Colon (tissue), 2 donors: Measurements from ENCODE around the gene GLRX5.

ENCODE experiments used
- FAIRE-seq: peaks from 2 replicates; lab custom pipeline; 2012; peaks lifted over from hg19 to GRCh38; lab: Jason Lieb, UNC
- donor health status: control.
- donor health status: control.

Gene GLRX5

DNA sequence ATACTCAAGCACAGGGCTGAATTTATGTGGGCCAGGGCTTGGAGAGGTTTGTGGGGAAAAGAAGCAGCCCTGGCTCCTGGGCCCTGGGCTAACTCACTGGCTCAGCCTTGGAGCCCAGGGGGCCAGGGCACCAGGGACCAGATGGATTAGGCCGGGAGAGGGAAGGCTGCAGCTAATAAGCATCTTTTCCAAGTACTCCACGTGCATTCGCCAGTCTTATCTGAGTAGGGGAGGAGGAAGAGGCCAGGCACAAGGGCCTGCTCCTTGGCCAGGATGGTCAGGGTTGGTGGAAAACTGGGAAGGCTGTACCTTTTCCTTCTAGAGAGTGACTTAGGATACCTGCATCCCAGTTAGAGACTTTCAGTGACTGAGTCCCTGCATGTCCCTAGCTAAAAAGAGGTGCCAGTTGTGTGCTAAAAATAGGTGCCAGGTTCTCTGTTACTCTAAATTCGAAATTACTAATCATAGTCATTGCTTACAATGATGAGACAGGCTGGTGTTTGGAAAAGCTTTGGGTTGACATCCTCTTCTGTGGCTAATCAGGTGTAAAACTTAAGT is 1.3 kb downstream of the GLRX5 start:
- no peak for FAIRE-seq

DNA sequence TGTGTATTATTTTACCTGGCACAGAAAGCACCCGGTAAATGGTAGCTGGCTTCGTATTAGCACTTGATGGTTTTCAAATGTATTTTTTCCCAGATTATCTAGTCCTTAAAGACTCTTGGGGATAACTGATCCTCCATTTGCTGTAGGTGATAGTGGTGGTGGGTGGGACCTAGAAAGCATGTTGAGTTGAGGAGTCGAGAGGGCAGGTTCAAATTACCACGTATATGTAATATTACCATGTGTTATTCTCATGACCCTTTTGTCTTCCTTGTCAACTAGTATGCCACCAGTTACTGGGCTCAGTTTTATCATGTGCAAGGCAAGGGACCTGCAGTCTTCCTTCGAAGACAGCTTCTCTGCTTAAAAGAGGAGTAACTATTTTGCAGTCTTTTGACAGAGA is 1.8 kb downstream of the GLRX5 start:
- FAIRE-seq = no peak

DNA sequence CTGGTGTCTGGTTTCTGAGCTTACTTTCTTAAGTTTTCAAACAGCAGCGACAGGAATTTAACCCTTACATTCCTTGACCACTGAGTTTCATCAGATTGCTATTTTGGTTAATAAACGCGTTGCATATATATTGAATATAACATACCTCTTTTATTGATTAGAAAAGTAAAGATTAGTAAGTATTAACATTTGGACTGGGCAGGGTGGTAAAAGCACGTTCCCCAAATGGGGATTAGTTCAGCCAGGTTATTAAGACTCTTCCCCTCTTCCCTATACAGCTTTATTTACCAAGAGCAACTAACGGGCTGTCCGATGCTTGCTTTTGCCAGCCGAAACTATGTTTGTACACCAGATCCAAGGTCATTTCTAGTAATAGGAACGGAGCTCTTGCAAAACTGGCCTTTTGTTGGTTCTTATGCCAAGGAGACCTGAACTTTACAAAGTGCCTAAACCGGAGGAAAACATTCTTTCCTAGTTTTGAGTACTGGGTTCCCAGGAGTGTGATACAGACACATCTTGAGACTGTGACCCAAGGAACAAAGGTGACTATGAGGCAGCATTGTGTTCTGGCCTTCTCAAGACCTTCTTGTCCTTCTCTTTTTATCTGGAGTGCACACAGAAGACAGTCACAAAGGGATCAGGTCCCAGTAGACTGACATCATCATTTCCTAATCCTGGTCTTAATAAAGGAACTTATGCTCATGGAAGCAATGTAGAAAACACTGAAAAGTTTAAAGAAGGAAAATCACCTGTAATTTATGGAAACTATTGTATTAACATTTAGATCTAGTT is 2.6 kb downstream of the GLRX5 start:
- no peak for FAIRE-seq

DNA sequence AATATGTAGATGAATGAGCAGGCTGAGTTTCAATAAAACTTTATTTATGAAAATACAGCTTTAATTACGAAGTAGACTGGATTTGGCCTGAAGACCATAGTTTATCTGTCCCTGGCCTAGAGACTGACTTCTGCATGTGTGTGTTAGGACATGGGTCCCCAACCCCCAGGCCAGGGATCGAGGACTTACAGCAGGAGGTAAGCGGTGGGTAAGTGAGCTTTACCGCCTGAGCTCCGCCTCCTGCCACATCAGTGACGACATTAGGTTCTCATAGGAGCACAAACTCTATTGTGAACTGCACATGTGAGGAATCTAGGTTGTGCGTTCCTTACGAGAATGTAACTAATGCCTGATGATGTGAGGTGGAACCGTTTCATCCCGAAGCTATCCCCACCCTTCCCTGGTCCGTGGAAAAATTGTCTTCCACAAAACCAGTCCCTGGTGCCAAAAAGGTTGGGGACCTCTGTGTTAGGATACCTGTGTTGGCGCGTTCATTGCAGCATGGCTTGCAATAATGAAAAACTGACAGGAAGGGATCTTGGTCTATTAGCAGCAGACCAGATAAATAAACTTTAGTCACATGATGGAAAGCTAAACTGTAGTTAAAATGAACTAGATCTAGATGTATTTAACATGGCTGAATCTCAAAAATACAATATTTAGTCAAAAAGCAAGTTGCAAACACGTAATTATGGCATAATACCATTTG is 4.1 kb downstream of the GLRX5 start:
- FAIRE-seq = no peak

DNA sequence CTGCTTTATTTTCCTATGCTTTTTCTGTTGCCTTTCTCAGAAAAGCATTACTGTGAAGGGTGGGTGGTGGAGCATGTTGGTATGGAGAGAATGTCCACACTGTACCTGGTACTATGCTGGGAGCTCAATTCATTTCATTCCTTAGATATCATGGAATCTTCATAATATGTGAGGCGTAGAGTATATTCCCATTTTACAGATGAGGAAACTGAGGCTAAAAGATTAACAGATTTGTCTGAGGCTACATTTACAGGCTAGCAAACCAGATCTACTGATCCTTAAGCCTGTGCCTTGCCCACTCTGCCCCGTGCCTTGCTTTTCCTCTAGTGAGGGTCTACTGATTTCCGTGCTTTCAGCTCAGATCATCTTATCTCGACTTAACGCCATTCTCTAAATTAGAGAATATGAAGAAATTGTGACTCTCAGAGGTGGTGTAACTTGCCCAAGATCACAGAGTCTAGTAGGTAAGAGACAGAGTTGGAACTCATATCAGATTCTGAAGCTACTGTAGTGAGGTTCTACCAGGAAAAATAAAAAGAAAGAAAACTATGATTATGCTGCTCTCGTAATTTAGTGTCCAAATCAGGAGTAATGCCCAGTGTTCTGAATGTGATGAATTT is 5.5 kb downstream of the GLRX5 start:
- no peak for FAIRE-seq

DNA sequence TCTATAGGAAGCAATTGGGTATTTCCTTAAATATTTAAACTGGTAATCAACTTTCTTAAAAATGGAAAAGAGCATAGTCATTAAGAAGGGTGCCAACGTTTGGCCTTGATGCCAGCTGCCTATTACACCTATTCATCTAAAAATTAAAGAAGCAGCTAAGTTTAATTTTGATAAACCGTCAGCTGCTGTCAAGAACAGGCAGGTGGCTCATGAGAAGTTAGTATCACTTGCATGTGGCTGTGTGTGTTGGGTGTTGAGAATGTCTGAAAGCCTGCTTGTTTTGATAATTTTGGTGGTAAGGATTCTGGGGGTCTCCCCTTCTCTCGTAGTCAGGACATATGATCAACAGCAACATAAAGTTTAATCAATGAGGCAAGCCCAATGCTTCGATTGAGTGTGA is 6.5 kb downstream of the GLRX5 start:
- FAIRE-seq = no peak

DNA sequence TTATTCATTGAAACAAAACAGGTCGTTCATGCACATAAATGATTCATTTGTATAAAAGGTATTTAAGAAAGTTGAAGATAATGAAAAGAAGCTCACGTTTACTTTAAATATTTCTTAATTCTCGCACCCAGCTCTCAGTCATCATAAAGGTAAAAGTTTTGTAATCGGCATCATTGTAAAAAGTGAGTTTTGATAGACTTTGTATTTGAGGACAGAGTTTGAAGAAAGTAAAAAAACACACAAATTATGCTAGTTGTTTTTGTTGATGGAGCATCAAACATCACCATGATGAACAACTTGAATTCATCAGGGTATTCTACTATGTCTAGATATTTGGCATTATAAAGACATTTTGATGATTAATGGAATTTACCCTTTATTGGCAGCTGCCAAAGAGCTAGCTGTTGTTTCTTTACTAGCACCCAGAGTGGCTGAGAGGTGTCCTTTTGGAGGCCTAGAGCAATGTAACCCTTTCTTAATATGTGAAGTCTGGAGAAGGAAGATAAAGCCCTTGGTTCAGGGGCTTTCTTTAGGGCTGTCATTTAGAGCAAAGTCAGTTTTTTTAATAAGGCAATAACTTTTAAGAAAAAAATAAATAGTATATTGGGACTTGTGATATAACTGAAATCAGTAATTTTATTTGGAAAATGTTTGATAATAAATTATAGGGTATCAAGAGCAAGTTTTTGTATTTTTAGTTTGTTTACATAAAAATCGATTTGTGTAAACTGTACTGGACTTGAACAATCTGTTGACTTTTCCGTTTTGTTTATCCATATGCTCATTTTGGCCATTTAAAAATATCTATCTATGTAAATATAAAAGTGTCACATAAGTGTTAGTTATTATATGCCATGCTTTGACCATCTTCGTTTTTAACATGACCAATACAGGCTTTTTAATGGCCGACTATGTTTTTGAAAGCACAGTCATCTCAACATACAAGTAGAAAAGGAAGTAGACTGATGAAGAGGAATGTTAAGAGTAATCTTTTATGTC is 7.4 kb downstream of the GLRX5 start:
- FAIRE-seq = no peak

DNA sequence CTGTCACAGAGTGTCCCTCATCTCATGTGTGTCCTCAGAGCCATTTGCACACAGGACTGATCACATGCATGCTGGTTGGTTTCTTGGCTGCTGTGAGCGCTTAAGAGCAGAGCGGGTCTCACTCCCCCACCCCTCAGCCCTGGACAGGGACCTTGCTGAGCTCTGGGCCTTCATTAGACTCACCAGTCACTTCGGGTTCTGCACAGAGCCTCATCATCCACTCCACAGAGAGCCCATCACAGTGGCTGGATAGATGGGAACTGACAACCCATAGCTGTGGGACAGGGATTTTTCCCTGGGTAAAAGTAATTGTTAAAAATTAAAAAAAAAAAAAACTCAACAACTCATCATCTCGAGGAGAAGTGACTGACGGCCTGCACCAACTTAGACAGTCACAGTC is 8.2 kb downstream of the GLRX5 start:
- FAIRE-seq = no peak

DNA sequence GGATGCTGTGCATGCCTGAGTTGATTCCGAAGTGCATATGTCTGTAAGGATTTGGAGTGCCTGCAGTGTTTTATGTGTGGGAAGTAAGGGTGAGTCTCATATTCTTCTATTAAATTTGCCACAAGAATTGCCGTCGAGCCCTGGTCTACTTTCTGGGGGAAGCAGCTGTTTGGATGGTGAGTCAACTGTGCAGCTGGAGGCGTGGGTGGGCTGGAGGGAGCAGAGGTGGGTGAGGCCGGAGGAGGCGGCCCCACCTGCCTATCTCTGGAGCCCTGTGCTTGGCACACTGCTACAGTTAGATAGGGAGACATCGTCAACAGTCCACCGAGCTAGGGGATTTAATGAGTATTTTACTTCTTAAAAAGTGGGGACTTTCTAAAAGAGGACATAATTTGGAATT is 9.7 kb downstream of the GLRX5 start:
- FAIRE-seq = no peak

DNA sequence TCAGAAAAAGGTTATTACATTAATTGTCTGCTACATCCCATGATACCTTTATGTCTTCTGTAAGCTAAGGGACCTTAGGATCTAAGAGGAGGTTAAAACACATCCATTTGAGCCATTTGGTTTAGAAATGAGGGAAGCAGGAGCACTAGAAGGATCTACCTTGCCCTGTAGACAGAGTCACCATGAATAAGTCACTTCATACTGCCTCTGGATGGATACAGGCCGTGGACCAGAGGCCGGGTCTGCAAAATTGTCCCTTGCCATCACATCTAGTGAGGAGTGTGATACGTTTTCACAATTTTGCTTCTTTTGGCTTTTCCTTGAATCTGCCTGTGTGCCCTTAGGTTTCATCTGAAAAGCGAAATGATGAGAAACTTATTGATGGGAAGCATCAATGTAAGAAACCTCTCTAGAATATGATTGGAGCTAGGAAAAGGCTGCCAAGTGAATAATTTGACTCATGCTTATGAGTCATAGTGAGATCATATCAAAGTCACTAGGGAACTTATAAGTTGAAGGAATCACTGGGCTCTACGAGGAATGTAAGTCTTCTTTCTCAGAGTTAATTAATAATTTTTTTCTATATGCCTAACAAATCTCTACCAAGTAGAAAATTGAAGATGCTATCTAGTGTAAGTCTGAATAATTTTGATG is 10.8 kb downstream of the GLRX5 start:
- no peak for FAIRE-seq

DNA sequence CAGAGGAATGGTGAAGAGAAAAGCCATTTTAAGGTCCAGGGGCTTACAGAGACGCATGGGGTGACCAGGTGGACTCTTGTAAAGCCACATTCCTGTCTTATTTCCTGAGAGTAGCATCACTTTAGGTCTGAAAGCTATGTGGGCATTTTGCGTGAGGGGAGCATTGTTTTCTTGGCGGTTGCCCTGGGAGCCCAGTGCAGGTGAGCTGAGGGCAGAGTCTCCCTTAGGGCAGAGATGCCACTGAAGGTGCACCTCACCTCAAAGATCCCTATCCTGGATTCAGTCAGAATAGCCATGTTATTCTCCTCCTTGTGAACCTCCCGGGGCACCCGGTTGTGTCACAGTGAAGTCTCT is 12.4 kb downstream of the GLRX5 start:
- FAIRE-seq = no peak

DNA sequence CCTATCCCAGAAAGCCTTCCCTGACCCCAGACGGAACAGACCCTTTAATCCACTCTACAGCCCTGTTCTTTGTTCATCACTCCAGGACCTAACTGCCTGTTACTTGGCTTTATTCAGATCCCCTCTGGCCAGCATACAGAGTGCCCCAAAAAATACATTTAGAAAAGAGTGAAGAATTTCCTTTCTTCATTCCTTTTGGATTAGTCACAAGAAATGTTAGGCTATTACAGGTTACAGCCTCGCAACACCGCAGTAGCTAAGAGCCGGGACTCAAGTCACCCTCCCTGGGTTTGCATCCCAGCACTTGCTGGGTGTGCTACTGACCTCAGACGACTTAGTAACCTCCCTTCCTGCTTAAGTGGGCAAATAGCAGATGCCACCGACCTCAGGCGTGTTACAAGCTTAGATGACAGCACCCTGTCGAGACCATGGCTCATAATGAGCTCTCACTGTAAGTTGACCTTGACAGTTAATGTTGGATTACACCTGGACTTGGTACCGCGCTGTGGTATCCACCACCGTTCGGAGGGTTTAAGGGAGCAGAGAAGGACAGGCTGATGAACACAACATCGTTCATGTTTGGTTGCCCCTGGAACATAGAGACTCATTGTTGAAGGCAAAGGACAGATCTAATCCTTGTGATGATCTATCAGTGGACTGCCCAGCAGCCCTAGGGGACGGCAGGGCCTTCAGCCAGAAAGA is 12.9 kb downstream of the GLRX5 start:
- no peak for FAIRE-seq

DNA sequence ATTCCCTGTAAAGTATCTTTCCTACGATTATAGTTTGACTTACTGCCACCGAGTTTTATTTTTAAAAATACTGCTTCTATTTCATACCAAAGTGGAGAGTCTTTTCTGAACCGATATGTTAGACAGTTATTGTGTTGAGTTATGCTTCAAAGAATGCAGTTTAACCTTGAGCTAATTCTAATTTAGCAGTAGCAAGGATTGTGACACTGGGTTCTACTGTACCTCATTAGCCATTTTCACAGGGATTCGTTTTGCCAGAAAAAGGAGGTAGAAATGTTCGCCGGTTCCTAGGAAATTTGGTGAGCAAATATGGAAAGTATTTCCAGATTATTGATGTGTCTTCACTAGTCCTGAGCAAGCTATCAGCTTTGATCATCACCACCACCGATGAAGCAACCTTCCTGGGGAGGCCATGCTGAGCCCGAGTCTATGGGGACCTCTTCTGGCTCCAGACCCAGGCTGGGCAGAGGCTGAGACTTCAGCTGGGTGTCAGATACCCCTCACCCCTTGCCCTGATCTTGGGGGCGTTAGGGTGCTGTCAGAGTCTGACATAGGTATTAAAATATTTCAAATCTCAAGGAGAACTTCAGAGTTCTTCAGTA is 13.6 kb downstream of the GLRX5 start:
- no peak for FAIRE-seq

DNA sequence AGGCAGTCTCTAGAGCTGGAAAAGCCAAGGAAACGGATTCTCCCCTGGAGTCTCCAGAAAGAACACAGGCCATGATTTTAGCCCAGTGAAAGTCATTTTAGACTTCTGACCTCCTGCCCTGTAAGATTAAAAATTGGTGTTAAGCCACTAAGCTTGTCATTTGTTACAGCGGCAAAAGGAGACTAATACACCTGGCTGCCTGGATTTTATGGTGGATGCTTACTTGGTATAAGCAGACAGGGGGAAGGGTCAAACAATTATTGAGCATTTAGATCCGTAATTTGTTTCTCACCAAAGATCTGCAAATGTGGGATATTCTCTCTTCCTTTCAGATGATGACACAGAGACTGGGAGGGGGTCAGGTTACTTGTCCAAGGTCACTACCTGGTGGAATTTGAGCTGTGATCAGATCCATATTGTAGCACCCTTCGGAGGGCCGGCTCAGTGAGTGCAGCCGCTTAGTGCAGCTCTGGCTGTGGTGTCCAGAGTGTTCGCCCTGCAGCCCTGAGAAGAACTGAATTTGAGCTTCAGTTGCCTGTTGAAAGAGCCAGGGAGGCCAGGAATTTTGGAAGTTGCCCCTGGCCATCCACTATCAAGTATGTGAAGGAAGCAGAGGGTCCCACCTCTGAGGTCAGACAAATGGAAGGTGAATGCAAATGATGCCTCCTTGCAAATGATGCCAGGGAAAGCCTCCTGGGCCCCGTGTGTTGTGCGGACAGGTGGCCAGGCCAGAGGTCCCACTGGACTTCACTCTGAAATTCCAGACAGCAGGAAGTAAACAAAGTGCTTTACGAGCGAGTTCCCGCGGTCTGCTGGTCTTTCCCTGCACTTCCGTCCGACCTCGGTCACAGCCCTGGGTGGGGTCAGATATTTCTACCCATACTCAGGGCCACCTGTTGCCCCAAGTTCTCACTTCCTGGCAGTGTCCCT is 15.1 kb downstream of the GLRX5 start:
- no peak for FAIRE-seq

DNA sequence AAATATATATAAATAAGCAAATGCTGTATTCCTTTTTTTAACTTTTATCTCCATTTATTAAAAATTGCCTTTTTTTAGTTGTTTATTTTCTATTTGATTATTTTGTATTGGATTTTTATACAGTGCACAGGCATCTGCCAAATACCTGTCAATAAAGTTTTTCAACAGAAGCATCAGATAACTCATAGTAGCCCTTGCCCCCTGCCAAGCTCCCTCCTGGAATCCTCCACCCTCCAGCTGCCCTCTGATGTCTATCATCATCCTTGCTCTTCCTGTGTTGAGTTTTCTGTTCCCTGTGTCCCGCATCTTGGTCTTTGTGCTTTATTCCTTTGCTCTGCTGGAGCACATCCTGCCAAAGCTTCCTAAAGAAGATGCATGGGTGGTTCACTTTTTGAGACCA is 16.6 kb downstream of the GLRX5 start:
- no peak for FAIRE-seq

DNA sequence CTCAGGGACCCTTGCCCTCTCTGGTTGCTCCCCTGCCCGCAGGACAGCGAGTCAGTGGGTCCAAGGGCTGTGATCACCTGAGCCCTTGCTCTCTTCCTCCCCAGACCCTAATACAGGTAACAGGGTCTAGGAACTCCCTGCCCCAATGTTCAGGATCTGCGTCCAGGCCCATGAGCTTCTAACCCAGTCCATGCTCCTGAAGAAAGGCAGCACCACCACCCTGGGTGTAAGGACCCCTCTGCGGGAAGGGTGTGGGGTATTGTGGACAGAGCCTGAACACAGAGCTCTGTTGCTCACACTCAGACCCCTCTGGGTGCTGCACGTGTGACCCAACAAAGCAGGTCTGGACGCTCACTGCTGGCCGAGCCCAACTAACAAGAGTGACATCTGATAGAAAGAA is 18.3 kb downstream of the GLRX5 start:
- FAIRE-seq = no peak

DNA sequence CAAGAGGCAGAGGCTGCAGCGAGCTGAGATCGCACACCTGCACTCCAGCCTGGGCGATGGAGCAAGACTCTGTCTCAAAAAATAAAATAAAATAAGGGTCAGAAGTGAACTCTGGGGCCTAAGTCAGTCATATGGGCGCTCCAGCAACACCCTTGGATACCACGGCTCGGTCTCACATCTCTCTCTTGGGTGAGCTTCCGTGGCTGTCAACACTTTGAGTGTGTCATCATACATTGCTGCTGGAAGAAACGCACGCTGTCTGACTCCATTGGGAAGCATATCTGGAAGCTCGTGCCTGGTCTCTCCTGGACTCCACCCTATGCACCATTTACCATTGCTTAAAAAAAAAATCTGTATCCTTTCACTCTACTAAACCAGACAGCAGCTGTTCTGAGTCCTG is 20.2 kb downstream of the GLRX5 start:
- no peak for FAIRE-seq

DNA sequence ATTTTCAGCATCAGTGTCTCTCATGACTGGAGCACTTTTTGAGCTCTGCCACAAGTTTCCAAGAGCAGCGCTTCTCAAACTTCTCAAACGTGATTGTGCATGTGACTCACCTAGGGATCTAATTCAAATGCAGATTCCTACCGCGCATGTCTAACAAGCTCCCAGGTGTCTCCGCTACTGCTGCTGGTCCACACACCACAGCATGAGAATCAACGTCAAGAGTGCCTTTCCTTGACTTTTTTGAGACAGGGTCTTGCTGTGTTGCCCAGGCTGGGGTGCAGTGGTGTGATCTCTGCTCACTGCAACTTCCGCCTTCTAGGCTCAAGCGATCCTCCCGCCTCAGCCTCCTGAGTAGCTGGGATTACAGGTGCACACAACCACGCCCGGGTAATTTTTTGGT is 22.4 kb downstream of the GLRX5 start:
- FAIRE-seq = no peak

DNA sequence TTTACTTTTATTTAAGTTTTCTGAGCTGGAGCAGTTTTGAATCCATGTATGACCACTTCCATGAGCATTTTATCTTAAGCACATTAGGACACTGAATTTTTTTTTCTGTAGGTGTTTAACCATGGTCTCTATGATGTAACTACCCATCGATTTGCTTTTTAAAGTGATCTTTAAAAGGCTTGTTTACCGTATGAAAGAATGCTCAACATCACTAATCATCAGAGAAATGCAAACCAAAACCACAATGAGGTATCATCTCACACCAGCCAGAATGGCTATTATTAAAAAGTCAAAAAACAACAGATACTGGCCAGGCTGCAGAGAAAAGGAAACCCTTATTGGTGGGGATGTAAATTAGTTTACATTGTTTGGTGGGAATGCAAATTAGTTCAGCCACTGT is 23.0 kb downstream of the GLRX5 start:
- no peak for FAIRE-seq
